ENCODE results near the gene SLC44A4.

GRCh38 chr6:31825553-31825952, 53.2 kb downstream of the SLC44A4 start:
- no peak for TF ChIP-seq ZNF146 (tag by site-specific recombination; IDR thresholded peaks at IDR 0.05)
- no peak for TF ChIP-seq ZNF510 (tag by site-specific recombination; IDR thresholded peaks at IDR 0.05; ENCODE audit: insufficient replicate concordance)
- TF ChIP-seq KLF16 (tag by site-specific recombination; IDR thresholded peaks at IDR 0.05), result no peak
